CD4-positive, alpha-beta T cell (primary cell): Measurements from ENCODE around the gene DNM1. TPM values are rescaled to one million over a fixed set of nuclear protein-coding genes. Genes with fewer than 3 reads are reported as not detected.

Source experiments
- ATAC-seq: fragments of 200-7000 bp; cut with Tn5 transposase; one replicate; pipeline ENCODE4 v1.10.0; 2022; ENCODE audit warnings: mild to moderate bottlenecking; ENCODE audit not compliant: poor library complexity
- CTCF ChIA-PET: fragments of 350-600 bp; sonication (Branson Sonifier 250); formaldehyde crosslinking; loops from one replicate; lab custom pipeline; 2021; ENCODE audit warnings: antibody characterized with exemption, inconsistent platforms; lab: Charles Lee
- POLR2A ChIA-PET: fragments of 350-600 bp; sonication (Branson Sonifier 250); formaldehyde crosslinking; loops from one replicate; lab custom pipeline; 2021; ENCODE audit warnings: antibody characterized with exemption, inconsistent platforms; lab: Charles Lee
- DNase-seq, 14 experiments: peaks; one replicate each; pipeline ENCODE4 v3.0.0-alpha.2; 2013 to 2020; ENCODE audit warnings: mixed read lengths in 2 of 14
- H3K27ac ChIP-seq, 2 donors: one replicate each; pipeline versions ENCODE4 v1.5.1 to v1.7.0; 2013; ENCODE audit warnings: low read length in 2 of 2, low read depth in 1 of 2, mild to moderate bottlenecking in 1 of 2
- H3K27me3 ChIP-seq, 2 experiments: 1 replicate in 1 of 2; 2 replicates in 1 of 2; pipeline versions ENCODE4 v1.6.1 to v1.7.0; 2013; ENCODE audit warnings: low read length in 2 of 2, control low read depth in 1 of 2, mild to moderate bottlenecking in 1 of 2, moderate library complexity in 1 of 2; ENCODE audit not compliant: insufficient read depth in 2 of 2, control insufficient read depth in 1 of 2
- H3K36me3 ChIP-seq: one replicate; pipeline ENCODE4 v1.6.1; 2013; ENCODE audit warnings: low read length, control low read depth; ENCODE audit not compliant: insufficient read depth
- H3K4me1 ChIP-seq: one replicate; pipeline ENCODE4 v1.6.1; 2013; ENCODE audit warnings: low read length, control low read depth; ENCODE audit not compliant: insufficient read depth
- H3K4me3 ChIP-seq: one replicate; pipeline ENCODE4 v1.5.1; 2013; ENCODE audit warnings: mild to moderate bottlenecking, low read length, moderate library complexity
- H3K9me3 ChIP-seq, 2 experiments: 1 replicate in 1 of 2; 2 replicates in 1 of 2; pipeline versions ENCODE4 v1.6.1 to v1.7.0; 2013; ENCODE audit warnings: low read length in 2 of 2, mild to moderate bottlenecking in 2 of 2, control low read depth in 1 of 2, moderate library complexity in 1 of 2; ENCODE audit not compliant: control insufficient read depth in 1 of 2, insufficient read depth in 1 of 2
- H3K27ac Mint-ChIP-seq: one replicate; pipeline ENCODE4 v1.8.0; 2020; ENCODE audit warnings: mixed read lengths
- H3K27me3 Mint-ChIP-seq: one replicate; pipeline ENCODE4 v1.8.0; 2021; ENCODE audit warnings: mixed read lengths
- H3K36me3 Mint-ChIP-seq: one replicate; pipeline ENCODE4 v1.8.0; 2021; ENCODE audit warnings: low read depth, mixed read lengths
- H3K4me1 Mint-ChIP-seq: one replicate; pipeline ENCODE4 v1.8.0; 2021; ENCODE audit warnings: low read depth, mixed read lengths
- H3K4me3 Mint-ChIP-seq: one replicate; pipeline ENCODE4 v1.8.0; 2020; ENCODE audit warnings: mild to moderate bottlenecking, mixed read lengths
- H3K9me3 Mint-ChIP-seq: one replicate; pipeline ENCODE4 v1.8.0; 2020; ENCODE audit warnings: mixed read lengths
- intact Hi-C, 2 experiments: fragments of 100-400 bp; cut with DNase I in 1 of 2; cut with micrococcal nuclease in 1 of 2; formaldehyde crosslinking; loops; one replicate each; pipeline versions ENCODE4 v1.15.1 to v1.9.0; 2023 to 2025; cut with DNase I, micrococcal nuclease
- total RNA-seq, 174 experiments: library from RNA in 2 of 174; stranded (reverse) in 2 of 174; gene quantifications; one replicate each; pipeline ENCODE4 v1.2.3 and lab custom pipeline; 2021 to 2026
- TF ChIP-seq, protein P1 (sequence below): fragments of 200-600 bp; IDR thresholded peaks from one replicate; pipeline ENCODE4 v1.8.0; 2022; ENCODE audit warnings: antibody characterized with exemption, mild to moderate bottlenecking

The DNM1 gene
- total RNA-seq, 2 experiments from 2014 or later: 1.8 to 2.5 TPM

DNA sequence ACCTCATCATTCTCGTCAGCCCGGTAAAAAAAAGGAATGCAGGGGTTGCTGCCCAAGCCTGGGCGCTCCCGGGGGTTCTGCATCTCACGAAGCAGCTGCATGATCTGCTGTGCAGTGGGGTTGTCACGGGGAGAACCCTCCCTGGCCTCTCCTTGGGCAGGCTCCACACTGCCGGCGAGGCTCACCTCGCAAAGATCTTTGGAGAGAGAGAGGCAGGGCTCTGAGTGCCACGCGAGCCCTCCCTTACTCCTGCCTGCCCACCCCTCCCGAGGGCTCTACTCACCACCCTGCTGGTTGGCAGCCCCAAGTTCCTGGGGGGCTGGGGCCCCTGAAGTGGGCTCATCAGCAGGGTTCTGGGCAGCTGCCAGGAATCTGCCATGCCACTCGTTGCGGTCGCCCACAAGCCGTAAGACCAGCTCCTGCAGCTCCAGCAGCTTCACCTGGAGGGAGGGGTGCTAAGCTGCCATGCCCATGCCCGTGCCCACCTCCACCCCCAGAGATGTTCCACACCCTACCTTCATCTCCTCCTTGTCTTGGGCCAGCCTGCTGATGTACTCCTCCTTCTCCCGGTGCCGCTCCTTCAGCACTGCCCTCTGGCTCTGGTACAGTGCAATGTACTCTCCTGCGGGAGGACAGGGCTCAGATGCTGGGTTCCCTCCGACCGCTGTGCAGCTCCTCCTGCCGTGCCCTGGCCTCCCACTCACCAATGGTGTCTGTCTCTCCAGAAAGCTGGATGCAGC, 54.1 kb downstream of the DNM1 start:
- Histone ChIP-seq H3K4me3 (no peak overlapping the region), H3K27ac (no peak overlapping the region), H3K27me3 (no peaks in the 10 kb centered on the region), H3K9me3 (no peaks in the 10 kb centered on the region), H3K4me1 (no peaks in the 10 kb centered on the region), H3K36me3 (peaks cover 57% of the 10 kb centered on the region)
- intact Hi-C loops: loop anchor here in 1 of 2 experiments (10.0 kb wide), 1 partner anchor 62 kb away; the partner anchor contains the start of gene CIZ1
- ATAC-seq (no peak), DNase-seq (peak in 1 of 14 experiments; percentile 11)
- peaks cover 1% of the 10 kb centered on the region for H3K27me3 Mint-ChIP-seq
- TF ChIP-seq, protein P1, sequence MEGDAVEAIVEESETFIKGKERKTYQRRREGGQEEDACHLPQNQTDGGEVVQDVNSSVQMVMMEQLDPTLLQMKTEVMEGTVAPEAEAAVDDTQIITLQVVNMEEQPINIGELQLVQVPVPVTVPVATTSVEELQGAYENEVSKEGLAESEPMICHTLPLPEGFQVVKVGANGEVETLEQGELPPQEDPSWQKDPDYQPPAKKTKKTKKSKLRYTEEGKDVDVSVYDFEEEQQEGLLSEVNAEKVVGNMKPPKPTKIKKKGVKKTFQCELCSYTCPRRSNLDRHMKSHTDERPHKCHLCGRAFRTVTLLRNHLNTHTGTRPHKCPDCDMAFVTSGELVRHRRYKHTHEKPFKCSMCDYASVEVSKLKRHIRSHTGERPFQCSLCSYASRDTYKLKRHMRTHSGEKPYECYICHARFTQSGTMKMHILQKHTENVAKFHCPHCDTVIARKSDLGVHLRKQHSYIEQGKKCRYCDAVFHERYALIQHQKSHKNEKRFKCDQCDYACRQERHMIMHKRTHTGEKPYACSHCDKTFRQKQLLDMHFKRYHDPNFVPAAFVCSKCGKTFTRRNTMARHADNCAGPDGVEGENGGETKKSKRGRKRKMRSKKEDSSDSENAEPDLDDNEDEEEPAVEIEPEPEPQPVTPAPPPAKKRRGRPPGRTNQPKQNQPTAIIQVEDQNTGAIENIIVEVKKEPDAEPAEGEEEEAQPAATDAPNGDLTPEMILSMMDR: no peak
- H3K27ac Mint-ChIP-seq: no peak overlapping the region
- ChIA-PET CTCF (no interaction called here), POLR2A (no interaction called here)
- H3K36me3 Mint-ChIP-seq: peaks cover 41% of the 10 kb centered on the region
- peaks cover 2% of the 10 kb centered on the region for H3K4me1 Mint-ChIP-seq
- H3K4me3 Mint-ChIP-seq: no peak overlapping the region
- no peaks in the 10 kb centered on the region for H3K9me3 Mint-ChIP-seq

- Mint-ChIP-seq H3K36me3 (peaks cover 48% of the 10 kb centered on the region), H3K9me3 (no peaks in the 10 kb centered on the region), H3K4me3 (no peak overlapping the region), H3K27ac (no peak overlapping the region), H3K4me1 (no peaks in the 10 kb centered on the region), H3K27me3 (no peaks in the 10 kb centered on the region)
- DNase-seq (peak in 1 of 14 experiments; percentile 15), ATAC-seq (no peak)
- ChIA-PET CTCF (no interaction called here), POLR2A (no interaction called here)
- Histone ChIP-seq H3K9me3 (no peaks in the 10 kb centered on the region), H3K36me3 (peaks cover 64% of the 10 kb centered on the region), H3K4me3 (no peak overlapping the region), H3K27ac (no peak overlapping the region), H3K27me3 (no peaks in the 10 kb centered on the region), H3K4me1 (no peaks in the 10 kb centered on the region)
- intact Hi-C loops: loop anchor here in 1 of 2 experiments (10.0 kb wide), 1 partner anchor 63 kb away; the partner anchor contains the start of gene CIZ1
- TF ChIP-seq, protein P1: no peak
These were observed 54.7 kb downstream of the DNM1 start for GRCh38 chr9:128257907-128258306.

- peaks cover 65% of the 10 kb centered on the region for H3K36me3 ChIP-seq
- POLR2A ChIA-PET: no interaction called here
These were observed 55.1 kb downstream of the DNM1 start for GRCh38 chr9:128258326-128258725.

More at GRCh38 chr9:128258326-128258725, 55.1 kb downstream of the DNM1 start:
- no peaks in the 10 kb centered on the region for H3K4me1 Mint-ChIP-seq
- H3K27me3 Mint-ChIP-seq: no peaks in the 10 kb centered on the region
- Histone ChIP-seq H3K9me3 (no peaks in the 10 kb centered on the region), H3K4me1 (no peaks in the 10 kb centered on the region), H3K27ac (no peak overlapping the region), H3K27me3 (no peaks in the 10 kb centered on the region), H3K4me3 (no peak overlapping the region)
- intact Hi-C loops: loop anchor here in 1 of 2 experiments (10.0 kb wide), 1 partner anchor 64 kb away; the partner anchor contains the start of gene CIZ1
- no peak overlapping the region for H3K4me3 Mint-ChIP-seq
- H3K36me3 Mint-ChIP-seq: peaks cover 51% of the 10 kb centered on the region
- TF ChIP-seq, protein P1: no peak
- H3K9me3 Mint-ChIP-seq: no peaks in the 10 kb centered on the region
- DNase-seq: no peak
- CTCF ChIA-PET: no interaction called here
- no peak for ATAC-seq
- no peak overlapping the region for H3K27ac Mint-ChIP-seq
